HG03135 (cell line): Measurements from ENCODE around the gene BUB1.
"Not testable (repeated sequence)": the region's sequence is repeated elsewhere in the genome, so short reads cannot be mapped to it uniquely, and the experiment has no call there.

Experiments
- ATAC-seq: cut with Tn5 transposase; IDR thresholded peaks from one replicate; pipeline ENCODE4 v1.9.1; 2021; ENCODE audit warnings: mild to moderate bottlenecking, moderate library complexity; ENCODE audit not compliant: unreplicated experiment

The BUB1 gene

DNA sequence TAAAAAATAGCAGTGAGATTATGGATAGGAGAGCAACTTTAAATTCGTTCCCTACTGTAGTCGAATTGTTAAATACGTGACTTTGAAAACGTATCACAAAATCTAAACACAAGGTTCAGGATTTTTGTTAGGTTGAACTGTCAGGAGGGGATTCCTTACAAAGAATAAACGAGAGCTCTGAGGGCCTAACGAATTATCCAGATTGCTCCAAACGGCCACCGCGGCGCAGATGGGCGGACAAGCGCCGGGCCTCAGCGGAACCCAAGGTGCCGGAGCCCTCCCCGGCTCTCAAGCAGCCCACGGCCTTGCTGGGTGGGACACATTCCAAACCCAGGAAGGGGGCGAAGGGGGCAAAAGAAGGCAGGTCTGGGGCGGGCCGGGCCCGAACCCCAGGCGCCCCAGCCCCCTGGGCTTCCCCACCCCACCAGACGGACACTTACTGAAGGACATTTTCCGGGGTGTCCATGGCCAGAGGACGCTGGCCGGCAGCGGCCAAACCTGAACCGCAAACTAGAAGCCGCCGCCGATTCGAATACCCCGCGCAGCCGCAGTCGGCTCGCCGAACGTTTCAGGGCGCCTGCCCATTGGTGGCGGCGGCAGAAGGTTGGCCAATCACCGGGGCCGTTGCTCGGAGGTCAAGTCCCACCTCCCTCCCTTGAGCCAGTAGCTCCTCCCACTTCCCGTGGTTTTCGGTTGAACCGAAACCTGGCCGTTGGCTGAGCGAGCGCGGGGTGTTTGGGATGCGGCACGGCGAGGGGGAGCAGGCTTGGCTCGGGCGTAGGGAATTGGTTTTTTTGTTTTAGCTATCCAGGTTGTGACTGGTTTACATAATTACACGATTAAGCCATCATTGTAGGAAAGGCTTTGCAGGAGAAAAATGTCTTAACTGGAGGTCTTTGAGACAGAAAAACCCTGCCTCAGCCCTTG is at the start of gene BUB1:
TSS of gene BUB1 (minus strand) at position 534 of the 927 bp plus-strand sequence. CDS start at position 466, 68 bp downstream.
- ATAC-seq, result peak; percentile 72

DNA sequence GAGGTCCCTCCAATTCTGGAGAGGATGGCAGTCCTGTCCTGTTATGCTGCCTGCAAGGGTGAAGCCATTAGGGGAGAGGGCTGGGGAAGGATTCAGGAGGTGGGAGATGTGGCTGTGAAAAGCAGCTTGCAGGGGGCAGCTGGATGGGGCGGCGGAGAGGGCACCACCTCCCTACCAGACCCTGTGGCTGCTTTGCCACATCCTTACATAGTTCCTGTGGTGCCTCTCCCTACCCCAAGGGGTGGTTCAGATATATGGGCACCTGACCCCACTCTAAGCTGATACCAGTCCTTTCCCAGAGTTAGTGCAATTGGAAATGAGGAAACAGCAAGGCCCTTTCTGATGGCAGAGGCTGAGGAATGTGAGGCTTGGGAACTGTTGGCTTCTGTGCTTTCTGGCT is 48.4 kb upstream of the BUB1 start:
- no peak for ATAC-seq

DNA sequence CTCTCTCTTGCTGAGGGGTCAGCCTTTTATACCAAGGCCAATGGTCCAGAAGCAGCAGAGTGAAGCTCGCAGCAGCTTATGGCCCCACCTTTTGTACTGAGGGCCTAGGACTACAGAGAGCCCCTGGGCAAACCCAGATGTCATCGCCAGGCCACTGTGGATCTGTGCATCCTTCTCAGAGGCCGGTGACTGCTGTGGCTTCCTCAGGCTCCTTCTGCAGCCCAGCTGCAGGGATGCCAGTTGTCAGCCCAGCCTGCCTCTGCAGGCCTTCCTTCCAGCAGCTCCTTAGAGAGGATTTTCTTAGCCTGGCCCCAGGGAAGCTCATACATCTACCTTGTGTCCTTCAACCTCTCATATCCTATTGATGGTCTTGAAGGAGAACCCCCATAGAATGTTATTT is 48.0 kb upstream of the BUB1 start:
- no peak for ATAC-seq

DNA sequence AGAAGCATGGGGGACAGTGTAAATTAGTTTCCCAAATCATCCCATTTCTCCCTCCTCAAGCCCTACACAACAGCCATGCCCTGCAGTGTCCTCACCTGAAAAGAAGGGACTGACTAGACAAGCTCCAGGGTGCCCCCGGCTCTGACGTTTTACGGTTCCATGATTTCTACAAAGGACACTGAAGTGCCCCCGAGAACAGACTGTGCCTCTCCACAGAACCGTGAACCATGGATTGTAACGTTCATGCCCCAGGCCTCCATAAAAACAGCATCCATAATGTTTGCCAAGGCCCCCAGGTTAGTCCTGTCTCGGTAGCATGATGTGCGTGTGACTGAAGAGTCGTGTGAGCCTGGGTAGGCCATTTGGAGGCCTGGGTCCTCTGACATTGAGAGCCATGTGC is 47.5 kb upstream of the BUB1 start:
- no peak for ATAC-seq

DNA sequence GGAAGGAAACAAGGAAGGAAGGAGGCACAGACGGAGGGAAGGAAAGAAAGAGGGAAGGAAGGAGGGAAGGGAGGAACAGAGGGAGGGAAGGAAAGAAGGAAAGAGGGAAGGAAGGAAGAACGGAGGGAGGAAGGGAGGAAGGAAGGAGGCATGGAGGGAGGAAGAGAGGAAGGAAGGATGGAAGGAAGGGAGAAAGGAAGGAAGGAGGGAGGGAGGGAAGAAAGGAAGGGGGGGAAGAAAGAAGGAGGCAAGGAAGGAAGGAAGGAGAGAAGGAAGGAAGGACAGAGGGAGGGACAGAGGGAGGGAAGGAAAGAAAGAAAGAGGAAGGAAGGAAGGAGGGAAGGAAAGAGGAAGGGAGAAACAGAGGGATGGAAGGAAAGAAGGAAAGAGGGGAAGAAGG is 47.0 kb upstream of the BUB1 start:
- no peak for ATAC-seq

DNA sequence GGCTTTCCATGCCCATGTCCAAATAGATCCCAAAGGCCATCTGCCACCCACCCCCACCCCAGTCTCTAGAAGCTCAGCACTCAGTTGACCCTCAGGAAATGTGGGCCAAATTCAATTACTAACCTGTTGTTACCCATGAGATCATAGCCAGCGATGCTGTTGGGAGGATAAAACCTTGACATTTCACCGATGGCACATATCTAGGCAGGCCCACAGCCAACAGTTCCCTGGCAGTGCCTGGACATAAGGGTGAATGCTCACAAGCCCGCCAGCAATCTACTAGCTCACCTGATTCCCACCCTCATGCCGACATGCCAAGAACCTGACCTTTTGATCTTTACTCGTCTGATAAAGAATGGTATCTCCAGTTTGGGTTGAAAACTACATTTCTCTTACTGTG is 42.7 kb upstream of the BUB1 start:
- ATAC-seq, result no peak

DNA sequence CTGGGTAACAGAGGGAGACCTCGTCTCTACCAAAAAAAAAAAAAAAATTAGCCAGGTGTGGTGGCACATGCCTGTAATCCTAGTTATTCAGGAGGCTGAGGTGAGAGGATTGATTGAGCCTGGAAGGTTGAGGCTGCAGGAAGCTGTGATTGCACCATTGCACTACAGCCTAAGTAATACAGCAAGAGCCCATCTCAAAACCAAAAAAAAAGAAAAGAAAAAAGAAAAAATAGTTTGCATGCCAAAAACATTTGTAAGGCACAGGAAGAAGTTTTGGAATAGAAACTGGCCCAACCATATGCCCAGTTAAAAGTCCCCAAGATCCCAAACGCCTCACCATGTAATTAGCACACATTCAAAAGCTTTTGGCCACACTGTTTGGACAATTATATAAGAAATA is 41.1 kb upstream of the BUB1 start:
- ATAC-seq, result no peak

DNA sequence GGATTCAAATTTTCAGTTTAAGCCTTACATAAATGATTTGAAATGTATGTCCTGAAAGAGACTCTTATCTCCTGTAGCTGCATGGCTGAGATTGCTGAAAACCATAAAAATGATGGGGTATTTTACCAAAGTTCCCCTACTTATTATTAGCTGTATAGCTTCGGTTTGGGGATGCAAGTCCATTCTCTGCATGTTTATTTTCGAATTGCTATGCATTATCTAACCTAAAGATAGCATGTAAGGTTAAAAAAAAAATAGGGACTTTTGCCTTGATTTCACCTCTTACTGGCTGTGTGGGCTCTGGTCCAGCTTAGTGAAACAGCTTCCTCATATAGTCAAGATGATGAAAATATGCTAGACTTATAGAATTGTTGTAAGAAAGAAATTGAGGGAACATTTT is 40.5 kb upstream of the BUB1 start:
- ATAC-seq, result no peak

DNA sequence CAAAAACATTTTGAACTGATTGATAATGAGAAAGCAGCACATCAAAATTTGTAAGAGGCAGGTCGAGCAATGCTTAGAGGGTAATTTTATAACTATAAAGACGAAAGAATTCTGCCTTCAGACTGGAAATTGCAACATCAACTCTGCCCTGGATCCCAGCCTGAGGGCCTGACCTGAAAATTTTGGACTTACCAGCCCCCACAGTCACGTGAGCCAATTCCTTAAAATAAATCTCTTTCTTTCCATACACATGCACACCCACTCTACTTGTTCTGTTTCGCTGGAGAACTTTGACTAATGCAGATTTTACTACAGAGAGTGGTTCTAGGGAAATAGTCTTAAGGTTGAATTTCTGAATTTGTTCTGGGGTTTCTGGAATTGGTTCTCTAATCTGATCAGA is 39.9 kb upstream of the BUB1 start:
- no peak for ATAC-seq

DNA sequence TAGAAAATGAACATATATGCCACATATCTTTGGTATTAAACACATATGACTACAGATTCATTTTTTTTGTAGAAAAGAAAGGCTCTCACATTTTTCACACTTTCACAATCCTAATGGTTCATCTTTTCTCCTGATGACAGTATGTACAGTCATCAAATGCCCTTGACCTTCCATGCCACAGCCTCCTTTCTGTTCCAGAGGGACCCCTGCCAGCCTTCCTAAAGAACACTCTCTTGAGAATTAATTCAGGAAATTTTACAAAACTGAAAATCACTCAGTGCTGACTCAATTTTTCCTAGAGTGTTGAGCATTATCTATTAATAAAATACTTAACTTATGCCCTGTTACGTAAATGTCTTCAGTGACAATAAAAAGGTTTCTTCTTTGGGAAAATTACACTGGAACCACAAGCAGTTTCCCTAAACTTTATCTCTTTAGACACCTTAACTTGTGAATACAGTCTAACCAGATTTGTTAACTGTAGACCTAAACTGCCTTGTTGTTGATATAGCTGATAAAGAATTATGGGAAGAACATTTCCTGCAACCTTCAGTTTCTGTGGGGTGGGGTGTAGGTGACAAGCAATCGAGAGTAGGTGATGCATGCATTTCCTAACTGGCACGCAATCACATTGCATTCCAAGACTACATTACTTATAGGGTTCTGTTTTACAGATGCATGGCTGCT is 39.2 kb upstream of the BUB1 start:
- ATAC-seq, result no peak

DNA sequence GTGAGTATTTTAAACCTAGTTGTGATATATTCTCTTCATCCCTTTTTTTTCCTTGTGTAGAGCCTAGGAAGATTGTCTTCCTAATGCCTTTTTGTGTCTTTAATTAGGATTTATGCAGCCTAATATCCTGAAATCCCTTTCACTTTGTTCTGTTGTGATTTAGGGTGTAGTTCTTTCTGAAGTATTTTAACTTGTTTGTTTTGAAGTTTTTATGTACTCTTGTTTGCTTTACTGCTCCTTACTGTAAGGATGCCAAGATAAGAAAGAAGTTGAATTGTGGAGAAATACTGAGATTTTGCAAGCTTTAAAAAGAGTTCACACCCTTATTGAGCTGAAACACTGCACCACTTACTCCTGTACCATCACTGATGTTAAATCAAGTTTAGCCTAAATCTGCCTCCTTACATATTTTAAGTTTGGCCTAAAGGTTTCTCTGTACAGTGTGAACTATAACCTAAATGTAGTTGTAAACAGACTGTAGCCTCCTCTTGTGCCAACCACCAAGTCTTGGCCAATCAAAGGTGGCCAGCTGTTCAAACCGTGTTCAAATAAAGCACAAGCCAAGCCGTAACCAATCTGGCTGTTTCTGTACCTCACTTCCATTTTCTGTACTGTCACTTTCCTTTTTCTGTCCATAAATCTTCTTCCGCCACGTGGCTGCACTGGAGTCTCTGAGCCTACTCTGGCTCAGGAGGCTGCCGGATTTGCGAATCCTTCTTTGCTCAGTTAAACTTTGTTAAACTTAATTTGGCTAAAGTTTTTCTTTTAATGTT is 36.8 kb upstream of the BUB1 start:
- no peak for ATAC-seq

DNA sequence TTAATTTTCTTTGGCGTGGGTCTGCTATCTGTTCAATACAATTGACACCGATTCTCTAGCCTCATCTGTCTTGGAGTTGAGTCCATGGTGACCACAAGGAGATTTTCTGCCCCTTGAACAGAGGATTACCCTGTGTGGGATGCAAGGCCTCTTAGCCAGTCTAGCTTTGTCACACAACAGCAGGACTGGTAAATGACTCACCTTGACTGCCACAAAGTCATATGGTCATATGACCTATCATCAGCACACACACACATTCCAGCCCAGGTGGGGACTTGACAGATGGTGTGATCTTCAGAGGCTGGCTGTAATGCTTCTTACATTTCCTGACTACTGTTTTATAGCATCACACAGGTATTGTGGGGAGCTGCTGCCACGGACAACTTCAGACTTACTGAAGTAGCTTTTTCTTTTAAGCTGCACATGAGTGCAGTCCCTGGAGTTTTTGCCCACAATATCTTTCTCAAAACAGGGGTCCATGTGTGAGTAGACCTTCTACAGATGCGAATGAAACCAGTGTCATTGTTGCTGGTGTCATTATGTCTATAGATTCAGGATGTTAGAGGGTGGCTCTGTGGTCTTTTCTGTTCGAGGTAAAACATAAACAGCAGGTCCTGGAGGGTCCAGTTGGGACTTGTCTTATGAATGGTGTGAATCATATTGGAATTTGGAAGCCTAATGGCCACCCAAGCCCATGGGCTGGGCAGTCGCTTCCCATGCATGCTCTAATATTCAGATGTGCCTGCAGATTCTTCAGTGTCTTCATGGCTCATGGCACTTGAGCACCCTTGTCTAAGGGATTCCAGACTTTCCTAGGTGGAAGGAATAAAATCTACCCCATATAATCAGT is 35.9 kb upstream of the BUB1 start:
- no peak for ATAC-seq

DNA sequence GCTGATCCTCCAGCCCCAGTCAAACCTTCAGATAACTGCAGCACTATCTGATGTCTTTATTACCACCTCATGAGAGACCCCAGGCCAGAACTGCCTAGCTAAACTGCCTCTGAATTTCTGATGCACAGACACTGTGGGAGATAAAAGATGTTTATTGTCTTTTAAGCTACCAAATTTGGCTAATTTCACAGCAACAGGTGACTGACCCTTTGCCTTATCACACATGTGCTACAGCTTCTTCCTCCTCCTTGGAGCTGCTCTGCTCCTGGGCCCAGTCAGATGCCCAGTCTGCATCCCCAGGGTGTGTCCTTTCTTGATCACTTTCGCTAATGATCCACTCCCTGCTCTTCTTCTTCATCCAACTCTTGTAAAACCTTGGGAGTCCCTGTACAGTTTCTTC is 34.9 kb upstream of the BUB1 start:
- ATAC-seq, result no peak

DNA sequence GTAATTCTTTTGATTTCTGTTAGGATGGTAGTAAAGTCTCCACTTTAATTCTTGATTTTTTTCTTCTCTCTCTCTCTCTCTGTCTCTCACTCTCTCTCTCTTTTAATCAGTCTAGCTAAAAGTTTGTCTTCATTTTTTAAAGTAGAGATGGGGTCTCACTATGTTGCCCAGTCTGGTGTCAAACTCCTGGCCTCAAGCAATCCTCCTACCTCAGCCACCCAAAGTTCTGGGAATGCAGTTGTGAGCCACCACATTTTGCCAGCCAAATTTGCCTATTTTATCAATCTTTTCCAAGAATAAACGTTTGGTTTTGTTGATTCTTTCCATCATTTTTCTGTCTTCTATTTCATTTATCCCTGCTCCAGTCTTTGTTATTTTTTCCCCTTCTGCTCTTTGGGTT is 30.6 kb upstream of the BUB1 start:
- ATAC-seq, result no peak

DNA sequence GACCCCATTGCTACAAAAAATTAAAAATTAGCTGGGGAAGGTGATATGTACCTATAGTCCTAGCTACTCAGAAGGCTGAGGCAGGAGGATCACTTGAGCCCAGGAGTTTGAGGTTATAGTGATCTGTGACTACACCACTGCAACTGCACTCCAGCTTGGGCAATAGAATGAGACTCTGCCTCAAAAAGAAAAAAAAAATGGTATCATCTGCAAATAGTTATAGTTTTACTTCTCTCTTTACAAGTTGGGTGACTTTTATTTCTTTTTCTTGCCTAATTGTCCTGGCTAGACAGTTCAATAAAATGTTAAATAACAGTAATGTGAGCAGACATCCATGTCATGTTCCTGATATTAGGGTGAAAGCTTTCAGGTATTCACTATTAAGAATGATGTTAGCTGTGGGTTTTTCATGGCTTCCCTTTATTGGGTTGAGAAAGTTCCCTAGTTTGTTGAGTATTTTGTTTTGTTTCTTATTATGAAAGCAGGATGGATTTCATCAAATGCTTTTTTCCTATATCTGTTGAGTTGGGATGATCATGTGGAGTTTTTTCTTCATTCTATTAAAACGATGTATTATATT is 29.6 kb upstream of the BUB1 start:
- no peak for ATAC-seq

DNA sequence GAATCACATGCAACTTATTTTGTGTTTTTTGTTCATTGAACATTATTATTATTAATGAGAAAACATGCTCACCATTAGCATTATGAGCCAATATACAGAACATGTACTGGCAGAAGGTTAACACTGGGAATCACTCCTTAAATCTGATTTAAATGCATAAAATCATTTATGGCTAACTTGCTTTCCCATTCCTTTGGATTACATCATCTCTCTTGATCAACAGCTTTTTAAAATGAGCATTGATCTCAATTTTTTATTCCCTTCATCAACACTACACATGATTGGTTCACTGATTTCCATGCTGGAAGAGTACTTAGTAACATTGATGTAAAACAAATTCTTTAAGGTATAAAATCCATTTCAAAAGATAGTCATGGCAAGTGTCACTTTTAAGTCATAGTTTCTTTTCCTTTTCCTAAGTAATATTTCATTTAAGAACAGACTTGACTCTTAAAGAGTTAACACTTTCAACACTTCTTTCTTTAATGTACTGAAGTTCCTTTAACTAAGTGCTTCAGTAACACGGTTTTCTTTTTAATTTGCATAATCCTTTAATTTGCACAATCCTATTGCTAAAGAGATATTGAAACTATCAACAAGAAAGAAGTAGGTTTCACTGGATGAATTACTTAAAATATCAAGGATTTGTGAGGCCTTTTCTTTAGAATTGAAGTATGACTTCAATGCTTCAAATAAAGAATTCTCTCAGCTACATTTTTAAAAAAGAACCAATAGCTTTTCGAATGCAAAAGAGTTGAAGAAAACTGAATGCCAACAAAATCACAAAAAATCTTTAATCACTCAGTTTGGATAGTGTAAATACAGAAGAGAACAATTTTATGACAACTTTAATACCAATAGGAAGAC is 24.9 kb upstream of the BUB1 start:
- no peak for ATAC-seq

DNA sequence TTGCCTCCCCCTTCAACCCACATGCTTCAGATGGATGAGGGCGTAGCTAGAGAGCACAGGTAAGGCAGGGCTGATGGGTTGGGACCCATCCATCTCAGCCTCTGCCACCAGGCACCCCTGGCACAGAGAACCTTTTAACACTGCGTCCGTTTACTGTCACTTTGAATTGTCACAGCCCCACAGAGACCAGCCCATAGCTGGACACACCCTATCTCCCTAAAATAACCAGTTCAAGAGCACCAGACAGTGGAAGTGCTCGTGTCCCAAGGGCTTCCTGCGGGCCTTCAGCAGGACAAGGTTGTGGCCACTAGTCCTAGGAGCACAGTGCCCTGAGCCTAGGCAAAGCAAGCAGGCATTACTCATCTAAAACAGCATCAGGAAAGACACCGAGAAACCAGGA is 20.4 kb upstream of the BUB1 start:
- not testable (repeated sequence) for ATAC-seq

DNA sequence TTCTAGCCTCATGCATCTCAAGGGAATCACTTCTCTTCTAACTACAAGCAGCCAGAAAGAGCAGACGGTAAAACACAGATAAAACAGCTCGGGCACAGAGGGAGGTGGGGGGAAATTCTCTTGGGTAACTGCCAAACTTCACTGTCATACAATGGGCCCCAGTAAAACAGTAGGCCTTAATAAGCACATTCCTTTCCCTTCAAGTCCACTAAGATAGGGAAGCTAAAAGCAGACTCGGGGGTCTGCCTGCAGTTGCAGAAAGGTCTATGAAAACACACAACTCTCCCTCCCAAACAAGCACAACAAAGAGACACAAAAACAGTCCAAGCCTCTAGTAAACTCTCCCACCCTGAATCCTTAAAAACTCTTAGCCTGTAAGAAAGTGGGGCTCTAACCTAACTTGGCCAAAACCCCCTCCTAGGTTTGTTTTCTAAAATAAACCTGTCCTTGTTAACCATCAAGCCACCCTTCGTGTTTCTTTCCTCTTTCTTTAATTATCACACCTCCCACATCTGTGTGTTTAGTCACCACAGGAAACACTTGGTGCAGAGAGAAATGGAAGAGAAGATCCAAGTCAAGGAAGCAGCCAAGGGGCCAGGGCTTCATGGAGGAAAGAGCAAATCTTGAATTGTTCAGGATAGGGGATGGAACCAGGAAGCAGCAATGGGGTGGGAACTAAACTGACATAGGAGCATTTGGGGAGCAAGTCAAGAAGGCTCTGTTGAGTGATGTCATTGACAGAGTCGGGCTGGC is 17.5 kb upstream of the BUB1 start:
- not testable (repeated sequence) for ATAC-seq
